ENCODE results near the gene E2F7.

Gene E2F7

GRCh38 chr12:77001276-77001675, 64.1 kb downstream of the E2F7 start:
- in situ Hi-C loops (cut with HindIII; ENCODE audit: low sequenced_read_pairs), result no loop called here
- H3K4me3 ChIP-seq (ENCODE audit: low read depth, low read length), result no peak overlapping the region
- DNase-seq (ENCODE audit: low read depth), result no peak
- TF ChIP-seq CTCF (IDR thresholded peaks at IDR 0.05; ENCODE audit: low read depth, low read length, missing control alignments), result no peak

GRCh38 chr12:76998908-76999556, 66.3 kb downstream of the E2F7 start:
- in situ Hi-C loops (cut with HindIII; ENCODE audit: low sequenced_read_pairs), result no loop called here
- no peak for DNase-seq (ENCODE audit: low read depth)
- H3K4me3 ChIP-seq (ENCODE audit: low read depth, low read length), result no peak overlapping the region
- no peak for TF ChIP-seq CTCF (IDR thresholded peaks at IDR 0.05; ENCODE audit: low read depth, low read length, missing control alignments)

DNA sequence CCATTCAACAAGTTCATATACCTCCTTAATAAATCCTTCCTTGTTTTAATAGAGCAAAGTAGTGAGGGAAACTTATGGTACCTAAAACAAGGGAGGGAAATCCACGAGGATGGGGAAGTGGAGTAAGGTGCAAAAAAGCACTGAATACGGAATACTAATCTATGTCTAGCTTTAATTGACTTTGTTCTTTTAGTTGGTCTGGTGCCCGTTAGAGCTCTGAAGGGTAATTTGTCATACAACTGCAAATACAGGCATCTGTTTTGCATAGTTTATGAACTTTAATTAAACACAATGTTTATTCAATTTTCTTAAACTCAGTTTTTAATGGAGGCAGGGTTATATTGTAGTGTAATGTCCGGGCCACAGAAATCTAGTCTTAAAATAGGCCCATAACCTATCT, 67.0 kb downstream of the E2F7 start:
- no peak overlapping the region for H3K4me3 ChIP-seq (ENCODE audit: low read depth, low read length)
- in situ Hi-C loops (cut with HindIII; ENCODE audit: low sequenced_read_pairs), result no loop called here
- no peak for DNase-seq (ENCODE audit: low read depth)
- no peak for TF ChIP-seq CTCF (IDR thresholded peaks at IDR 0.05; ENCODE audit: low read depth, low read length, missing control alignments)

DNA sequence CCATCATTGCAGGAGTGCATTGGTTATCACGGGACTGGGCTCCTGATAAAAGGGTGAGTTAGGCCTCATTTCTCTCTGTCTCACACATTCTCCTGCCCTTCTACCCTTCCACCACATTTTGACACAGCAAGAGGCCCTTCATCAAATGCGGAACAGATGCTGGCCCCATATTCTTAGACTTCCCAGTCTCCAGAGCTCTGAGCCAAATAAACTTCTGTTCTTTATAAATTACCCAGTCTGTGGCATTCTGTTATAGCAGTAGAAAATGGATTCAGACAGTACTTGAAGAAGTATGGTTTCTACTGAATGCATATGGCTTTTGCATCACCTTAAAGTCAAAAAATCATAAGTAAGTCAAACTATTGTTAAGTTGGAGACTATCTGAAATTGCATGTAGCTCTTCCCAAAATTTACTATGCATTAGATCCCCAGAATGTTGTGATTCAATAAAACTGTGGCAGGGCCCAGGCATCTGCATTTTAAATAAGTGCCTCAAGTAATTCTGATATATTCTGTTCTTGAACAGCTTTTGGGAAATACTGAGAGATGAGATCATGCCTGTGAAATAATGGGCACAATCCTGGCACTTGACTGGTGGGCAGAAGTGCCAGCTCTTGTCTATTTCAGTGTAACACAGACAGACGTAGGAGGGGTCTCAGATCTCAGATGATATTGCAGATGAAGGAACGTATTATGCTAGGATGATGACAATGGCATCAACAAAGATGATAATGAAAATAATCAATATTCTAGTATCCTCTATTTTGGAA, 68.2 kb downstream of the E2F7 start:
- in situ Hi-C loops (cut with HindIII; ENCODE audit: low sequenced_read_pairs), result no loop called here
- TF ChIP-seq CTCF (IDR thresholded peaks at IDR 0.05; ENCODE audit: low read depth, low read length, missing control alignments), result no peak
- DNase-seq (ENCODE audit: low read depth), result no peak
- no peak overlapping the region for H3K4me3 ChIP-seq (ENCODE audit: low read depth, low read length)

DNA sequence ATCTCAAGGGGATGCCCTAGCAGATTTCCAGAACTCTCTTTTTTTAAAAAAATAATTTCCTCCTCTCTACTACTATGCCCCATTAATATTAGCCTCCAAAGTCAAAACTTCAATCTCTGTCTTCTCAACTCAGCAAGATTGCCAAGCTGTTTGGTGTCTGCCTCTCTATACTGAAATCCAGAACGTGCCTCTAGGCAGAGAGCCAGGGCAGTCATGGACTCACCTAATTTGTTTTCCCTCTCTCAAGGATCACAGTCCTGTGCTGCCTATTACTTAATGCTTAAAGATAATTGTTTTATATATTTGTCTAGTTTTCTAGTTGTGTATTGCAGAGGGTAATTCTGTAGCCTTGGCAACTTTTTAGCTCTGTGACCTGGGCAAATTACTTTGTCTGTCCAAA, 74.7 kb downstream of the E2F7 start:
- H3K4me3 ChIP-seq (ENCODE audit: low read depth, low read length), result no peak overlapping the region
- in situ Hi-C loops (cut with HindIII; ENCODE audit: low sequenced_read_pairs), result no loop called here
- no peak for DNase-seq (ENCODE audit: low read depth)
- no peak for TF ChIP-seq CTCF (IDR thresholded peaks at IDR 0.05; ENCODE audit: low read depth, low read length, missing control alignments)

GRCh38 chr12:76984566-76984965, 80.8 kb downstream of the E2F7 start:
- no peak overlapping the region for H3K4me3 ChIP-seq (ENCODE audit: low read depth, low read length)
- TF ChIP-seq CTCF (IDR thresholded peaks at IDR 0.05; ENCODE audit: low read depth, low read length, missing control alignments), result no peak
- no peak for DNase-seq (ENCODE audit: low read depth)
- in situ Hi-C loops (cut with HindIII; ENCODE audit: low sequenced_read_pairs), result no loop called here

Data from astrocyte of the cerebellum (primary cell).